IMR-90 (cell line): ENCODE results near the gene MEF2B. TPM values are rescaled to one million over a fixed set of nuclear protein-coding genes. Genes with fewer than 3 reads are reported as not detected.
A peak's percentile ranks its signal among the peaks of the same experiment; 100 is the strongest.

Experiments
- ATAC-seq: fragments of 200-7000 bp; cut with Tn5 transposase; 2 replicates; pipeline ENCODE4 v1.9.1; 2020; ENCODE audit warnings: low read depth, mild to moderate bottlenecking, moderate library complexity
- BruUV-seq: library from RNA; stranded (reverse); fragments of 400-500 nt; replicated peaks from 2 replicates; lab custom pipeline; 2021; lab: Mats Ljungman, UMichigan
- CTCF ChIA-PET: fragments of 300-600 bp; formaldehyde crosslinking; extraction: SDS; loops from one replicate; lab custom pipeline; 2021; ENCODE audit warnings: antibody characterized with exemption; lab: Yijun Ruan, JAX
- POLR2A ChIA-PET: fragments of 300-600 bp; sonication (Branson Sonifier 250); formaldehyde crosslinking; loops from one replicate; lab custom pipeline; 2022; ENCODE audit warnings: antibody characterized with exemption; ENCODE audit not compliant: unreplicated experiment; lab: Charles Lee
- DNase-seq: peaks from one replicate; pipeline ENCODE4 v3.0.0; 2013
- H2AFZ ChIP-seq: replicated peaks from 2 replicates; pipeline ENCODE3; 2013; ENCODE audit warnings: low read length, mild to moderate bottlenecking; ENCODE audit not compliant: poor library complexity
- H2AK5ac ChIP-seq: 2 replicates; pipeline ENCODE4 v1.6.1; 2013; ENCODE audit warnings: low read depth, low read length, inconsistent platforms
- H2AK9ac ChIP-seq: replicated peaks from 2 replicates; pipeline ENCODE3; 2013; ENCODE audit warnings: mild to moderate bottlenecking, low read depth, low read length, moderate library complexity; ENCODE audit not compliant: poor library complexity
- H2BK120ac ChIP-seq: 2 replicates; pipeline ENCODE4 v1.6.1; 2013; ENCODE audit warnings: low read depth, low read length, inconsistent platforms
- H2BK15ac ChIP-seq: 3 replicates; pipeline ENCODE4 v1.6.1; 2013; ENCODE audit warnings: low read depth, low read length, inconsistent platforms
- H2BK20ac ChIP-seq: 2 replicates; pipeline ENCODE4 v1.6.1; 2013; ENCODE audit warnings: low read depth, mild to moderate bottlenecking, inconsistent platforms, low read length, moderate library complexity
- H2BK5ac ChIP-seq: 2 replicates; pipeline ENCODE4 v1.6.1; 2013; ENCODE audit warnings: mild to moderate bottlenecking, low read depth, low read length, inconsistent platforms; ENCODE audit not compliant: poor library complexity, severe bottlenecking
- H3K14ac ChIP-seq: replicated peaks from 2 replicates; pipeline ENCODE4 v1.6.1; 2013; ENCODE audit warnings: low read depth, low read length, inconsistent platforms
- H3K18ac ChIP-seq: 2 replicates; pipeline ENCODE4 v1.6.1; 2013; ENCODE audit warnings: low read depth, low read length, control low read depth
- H3K23ac ChIP-seq: 2 replicates; pipeline ENCODE4 v1.6.1; 2013; ENCODE audit warnings: low read depth, low read length, inconsistent platforms
- H3K27ac ChIP-seq: 2 replicates; pipeline ENCODE4 v1.5.1; 2013; ENCODE audit warnings: mild to moderate bottlenecking, control low read depth, low read length; ENCODE audit not compliant: insufficient read depth
- H3K27me3 ChIP-seq: 2 replicates; pipeline ENCODE4 v1.6.1; 2013; ENCODE audit warnings: low read length; ENCODE audit not compliant: control insufficient read depth, insufficient read depth
- H3K36me3 ChIP-seq: 2 replicates; pipeline ENCODE4 v1.6.1; 2013; ENCODE audit warnings: low read length, mixed read lengths; ENCODE audit not compliant: control insufficient read depth, insufficient read depth
- H3K4ac ChIP-seq: 2 replicates; pipeline ENCODE4 v1.6.1; 2013; ENCODE audit warnings: low read depth, low read length, inconsistent platforms
- H3K4me1 ChIP-seq: 2 replicates; pipeline ENCODE4 v1.6.1; 2013; ENCODE audit warnings: low read length, mixed read lengths; ENCODE audit not compliant: control insufficient read depth, insufficient read depth
- H3K4me2 ChIP-seq: 2 replicates; pipeline ENCODE4 v1.6.1; 2013; ENCODE audit warnings: low read depth, mild to moderate bottlenecking, control low read depth, low read length, moderate library complexity
- H3K4me3 ChIP-seq: 2 replicates; pipeline ENCODE4 v1.5.1; 2013; ENCODE audit warnings: low read depth, mild to moderate bottlenecking, control low read depth, low read length, moderate library complexity; ENCODE audit not compliant: insufficient read depth
- H3K56ac ChIP-seq: 2 replicates; pipeline ENCODE4 v1.6.1; 2013; ENCODE audit warnings: low read length, inconsistent platforms; ENCODE audit not compliant: insufficient read depth; ENCODE audit errors: extremely low read depth
- H3K79me1 ChIP-seq, 2 experiments: 2 replicates each; pipeline ENCODE4 v1.6.1; 2013; ENCODE audit warnings: low read length in 2 of 2, inconsistent platforms in 1 of 2, low read depth in 1 of 2
- H3K9ac ChIP-seq: 2 replicates; pipeline ENCODE4 v1.6.1; 2013; ENCODE audit warnings: low read depth, low read length, control low read depth
- H3K9me1 ChIP-seq: 2 replicates; pipeline ENCODE4 v1.6.1; 2013; ENCODE audit warnings: low read length, inconsistent platforms; ENCODE audit not compliant: insufficient read depth
- H3K9me3 ChIP-seq: 2 replicates; pipeline ENCODE4 v1.6.1; 2013; ENCODE audit warnings: low read length; ENCODE audit not compliant: control insufficient read depth, insufficient read depth
- H4K20me1 ChIP-seq: 2 replicates; pipeline ENCODE4 v1.6.1; 2013; ENCODE audit warnings: low read length, inconsistent platforms; ENCODE audit not compliant: insufficient read depth
- H4K5ac ChIP-seq: 2 replicates; pipeline ENCODE4 v1.6.1; 2013; ENCODE audit warnings: mild to moderate bottlenecking, low read depth, low read length, control low read depth
- H4K8ac ChIP-seq, 2 experiments: 2 replicates each; pipeline ENCODE4 v1.6.1; 2013; ENCODE audit warnings: low read depth in 2 of 2, low read length in 2 of 2, control low read depth in 1 of 2, inconsistent platforms in 1 of 2
- H4K91ac ChIP-seq: 2 replicates; pipeline ENCODE4 v1.6.1; 2013; ENCODE audit warnings: low read depth, low read length, inconsistent platforms; ENCODE audit not compliant: insufficient read depth
- MAZ ChIP-seq: IDR thresholded peaks from 2 replicates; pipeline ENCODE4 v1.6.1; 2012; ENCODE audit warnings: low read depth, mild to moderate bottlenecking, low read length, improper control_type of control experiment, moderate library complexity, borderline replicate concordance
- MXI1 ChIP-seq: IDR thresholded peaks from 2 replicates; pipeline ENCODE4 v1.6.1; 2012; ENCODE audit warnings: low read depth, mild to moderate bottlenecking, low read length, moderate library complexity, borderline replicate concordance
- NFE2L2 ChIP-seq: fragments of 150-350 bp; IDR thresholded peaks from 2 replicates; pipeline ENCODE4 v1.6.1; 2016; ENCODE audit warnings: low read depth, mild to moderate bottlenecking, low read length
- POLR2A ChIP-seq: IDR thresholded peaks from 2 replicates; pipeline ENCODE4 v1.6.1; 2012; ENCODE audit warnings: mild to moderate bottlenecking, low read depth, low read length
- RCOR1 ChIP-seq: IDR thresholded peaks from 2 replicates; pipeline ENCODE4 v1.6.1; 2012; ENCODE audit warnings: mild to moderate bottlenecking, low read length, improper control_type of control experiment; ENCODE audit not compliant: insufficient replicate concordance
- RFX5 ChIP-seq: IDR thresholded peaks from 2 replicates; pipeline ENCODE4 v1.8.0; 2012; ENCODE audit warnings: low read depth, mild to moderate bottlenecking, low read length, moderate library complexity
- WGBS, 2 experiments: methylation state at CpG; one replicate each; pipeline versions ENCODE4 v1.1.5 to v1.1.7; 2013; ENCODE audit warnings: missing lambda C conversion rate in 2 of 2; ENCODE audit not compliant: insufficient read length in 1 of 2; ENCODE audit errors: extremely low coverage in 2 of 2; 5-methylcytosine and 5-hydroxymethylcytosine counted together
- dilution Hi-C: fragments of 300-500 bp; cut with HindIII; formaldehyde crosslinking; loops from one replicate; pipeline ENCODE4 v1.14.3; 2018; ENCODE audit warnings: low sequenced_read_pairs; ENCODE audit not compliant: unreplicated experiment
- in situ Hi-C: fragments of 300-500 bp; cut with MboI; formaldehyde crosslinking; loops from 3 replicates; pipeline ENCODE4 v1.14.3; 2019; ENCODE audit warnings: low sequenced_read_pairs, inconsistent platforms, mixed read lengths
- intact Hi-C: fragments of 100-400 bp; cut with micrococcal nuclease; formaldehyde crosslinking; loops from 2 replicates; pipeline ENCODE4 v1.10.0; 2022
- polyA plus RNA-seq, 3 experiments: library from polyadenylated mRNA; depleted of rRNA; stranded (reverse); fragments of >200 nt; gene quantifications; 2 replicates each; pipeline ENCODE4 v1.2.3, GENCODE V29; 2012; ENCODE audit warnings: low replicate concordance in 1 of 3
- total RNA-seq: library from RNA; depleted of rRNA; stranded (reverse); fragments of >200 nt; gene quantifications from 2 replicates; pipeline ENCODE4 v1.2.3, GENCODE V29; 2012
- TF ChIP-seq, protein P1 (sequence below): conservative IDR thresholded peaks from 2 replicates; pipeline ENCODE4 v1.5.1; 2012; ENCODE audit warnings: mild to moderate bottlenecking, low read depth, low read length, improper control_type of control experiment

MEF2B gene
- total and polyA plus RNA-seq, 2 of the 4 experiments (the other 2 are of a cell fraction): 0.18 to 0.94 TPM

DNA sequence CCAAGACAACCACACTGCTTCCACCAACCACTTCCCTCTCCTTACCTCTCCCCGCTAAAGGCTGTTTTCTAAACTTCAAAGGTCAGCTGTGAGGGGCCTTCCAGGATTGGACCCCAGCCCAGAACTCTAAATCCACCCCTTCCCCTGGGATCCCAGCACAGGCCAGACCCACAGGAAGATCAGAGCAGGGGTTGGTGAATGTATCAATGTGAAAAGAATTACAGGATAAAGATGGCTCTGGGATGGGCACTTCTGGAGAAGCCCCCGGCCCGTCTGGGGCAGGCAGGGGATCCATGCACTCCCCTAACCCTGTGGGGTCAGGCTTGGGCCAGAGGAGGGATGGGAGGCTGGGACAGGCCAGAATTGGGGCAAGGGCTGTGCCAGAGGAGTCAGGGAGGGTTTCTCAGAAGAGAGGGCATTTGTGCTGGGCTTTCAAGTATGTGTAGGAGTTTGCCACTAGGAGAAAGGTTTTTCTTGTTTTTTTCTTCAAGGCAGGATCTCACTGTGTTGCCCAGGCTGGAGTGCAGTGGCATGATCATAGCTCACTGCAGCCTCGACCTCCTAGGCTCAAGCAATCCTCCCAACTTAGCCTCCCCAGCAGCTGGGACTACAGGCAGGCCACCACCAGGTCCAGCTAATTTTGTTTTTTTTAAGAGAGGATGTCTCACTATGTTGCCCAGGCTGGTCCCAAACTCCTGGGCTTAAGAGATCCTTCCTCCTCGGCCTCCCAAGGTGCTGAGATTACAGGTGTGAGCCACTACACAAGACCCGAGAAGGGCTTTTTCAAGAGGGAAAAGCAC, 1.0 kb upstream of the MEF2B start:
- peak overlapping the region; percentile 53; the same call in 2 of the 3 replicates for H2BK15ac ChIP-seq
- H2AK9ac ChIP-seq: peak overlapping the region; percentile 96
- H3K4ac ChIP-seq: peak overlapping the region; percentile 98
- H3K79me1 ChIP-seq: no peaks in the 10 kb centered on the region
- H2BK120ac ChIP-seq: peak overlapping the region; percentile 95
- no peak overlapping the region for H3K4me3 ChIP-seq
- ATAC-seq (no peak), DNase-seq (no peak)
- peak overlapping the region; percentile 91 for H3K18ac ChIP-seq
- H4K20me1 ChIP-seq: no peaks in the 10 kb centered on the region
- peak overlapping the region; percentile 80; the same call in 1 of the 2 replicates for H3K27ac ChIP-seq
- peak overlapping the region; percentile 99 for H4K91ac ChIP-seq
- H4K5ac ChIP-seq: peak overlapping the region; percentile 66
- no peak overlapping the region for H2BK5ac ChIP-seq
- peaks cover 24% of the 10 kb centered on the region for H3K4me1 ChIP-seq
- peak overlapping the region; percentile 95 for H2BK20ac ChIP-seq
- peaks cover 11% of the 10 kb centered on the region for H3K9me1 ChIP-seq
- peak overlapping the region; percentile 68; the same call in 1 of the 2 replicates for H3K9ac ChIP-seq
- whole genome bisulfite sequencing, 2 experiments: 71% methylated on average over 4 of the region's 6 CpGs; no CpG with 5 or more reads in 1 of the 2 experiments
- no peaks in the 10 kb centered on the region for H3K9me3 ChIP-seq
- no peaks in the 10 kb centered on the region for H3K27me3 ChIP-seq
- peak overlapping the region; percentile 76 for H3K23ac ChIP-seq
- no peak overlapping the region; the same call in none of the 2 replicates for H3K56ac ChIP-seq
- in situ Hi-C loops (no loop called here), dilution Hi-C loops (no loop called here), intact Hi-C loops (loop anchor here (10.0 kb wide), 1 partner anchor 106 kb away; the partner anchor contains the start of gene SLC25A42)
- H2AFZ ChIP-seq: peak overlapping the region; percentile 39
- POLR2A ChIA-PET: no interaction called here
- TF ChIP-seq POLR2A (no peak), RFX5 (no peak), NFE2L2 (no peak), MAZ (no peak), RCOR1 (no peak), MXI1 (no peak)
- TF ChIP-seq, protein P1, sequence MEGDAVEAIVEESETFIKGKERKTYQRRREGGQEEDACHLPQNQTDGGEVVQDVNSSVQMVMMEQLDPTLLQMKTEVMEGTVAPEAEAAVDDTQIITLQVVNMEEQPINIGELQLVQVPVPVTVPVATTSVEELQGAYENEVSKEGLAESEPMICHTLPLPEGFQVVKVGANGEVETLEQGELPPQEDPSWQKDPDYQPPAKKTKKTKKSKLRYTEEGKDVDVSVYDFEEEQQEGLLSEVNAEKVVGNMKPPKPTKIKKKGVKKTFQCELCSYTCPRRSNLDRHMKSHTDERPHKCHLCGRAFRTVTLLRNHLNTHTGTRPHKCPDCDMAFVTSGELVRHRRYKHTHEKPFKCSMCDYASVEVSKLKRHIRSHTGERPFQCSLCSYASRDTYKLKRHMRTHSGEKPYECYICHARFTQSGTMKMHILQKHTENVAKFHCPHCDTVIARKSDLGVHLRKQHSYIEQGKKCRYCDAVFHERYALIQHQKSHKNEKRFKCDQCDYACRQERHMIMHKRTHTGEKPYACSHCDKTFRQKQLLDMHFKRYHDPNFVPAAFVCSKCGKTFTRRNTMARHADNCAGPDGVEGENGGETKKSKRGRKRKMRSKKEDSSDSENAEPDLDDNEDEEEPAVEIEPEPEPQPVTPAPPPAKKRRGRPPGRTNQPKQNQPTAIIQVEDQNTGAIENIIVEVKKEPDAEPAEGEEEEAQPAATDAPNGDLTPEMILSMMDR: no peak
- peak overlapping the region; percentile 87 to 92; a peak in 3 of 4 replicates for H4K8ac ChIP-seq
- H3K14ac ChIP-seq: peak overlapping the region; percentile 94
- no peaks in the 10 kb centered on the region for H3K36me3 ChIP-seq
- H3K4me2 ChIP-seq: no peak overlapping the region; the same call in 1 of the 2 replicates
- CTCF ChIA-PET: no interaction called here
- H2AK5ac ChIP-seq: peak overlapping the region; percentile 98
- no TSS peak for BruUV-seq
